HUES6 (cell line): Measurements from ENCODE around the gene NMNAT3.

Experiments
- H3K27ac ChIP-seq: 2 replicates; pipeline ENCODE4 v1.7.0; 2013; ENCODE audit warnings: low read depth, mild to moderate bottlenecking, low read length, inconsistent platforms
- H3K27me3 ChIP-seq: 2 replicates; pipeline ENCODE4 v1.6.1; 2013; ENCODE audit warnings: low read length; ENCODE audit not compliant: control insufficient read depth, insufficient read depth
- H3K36me3 ChIP-seq: 2 replicates; pipeline ENCODE4 v1.6.1; 2013; ENCODE audit warnings: low read length; ENCODE audit not compliant: control insufficient read depth, insufficient read depth
- H3K4me1 ChIP-seq: 2 replicates; pipeline ENCODE4 v1.6.1; 2013; ENCODE audit warnings: low read length; ENCODE audit not compliant: control insufficient read depth, insufficient read depth
- H3K4me3 ChIP-seq: 2 replicates; pipeline ENCODE4 v1.5.1; 2013; ENCODE audit warnings: low read depth, low read length
- H3K9ac ChIP-seq: one replicate; pipeline ENCODE4 v1.6.1; 2013; ENCODE audit warnings: mild to moderate bottlenecking, low read length
- H3K9me3 ChIP-seq: 2 replicates; pipeline ENCODE4 v1.6.1; 2013; ENCODE audit warnings: low read depth, low read length; ENCODE audit not compliant: control insufficient read depth, insufficient read depth

The NMNAT3 gene

GRCh38 chr3:139695007-139695406, 17.2 kb upstream of the NMNAT3 start:
- no peaks in the 10 kb centered on the region for H3K27me3 ChIP-seq
- no peak overlapping the region for H3K9ac ChIP-seq
- H3K4me3 ChIP-seq, result no peak overlapping the region
- no peaks in the 10 kb centered on the region for H3K9me3 ChIP-seq
- peaks cover 5% of the 10 kb centered on the region; the same call in 1 of the 2 replicates for H3K4me1 ChIP-seq
- H3K27ac ChIP-seq, result no peak overlapping the region
- H3K36me3 ChIP-seq, result no peaks in the 10 kb centered on the region

- no peak overlapping the region for H3K9ac ChIP-seq
- H3K4me1 ChIP-seq, result peaks cover 5% of the 10 kb centered on the region; the same call in 1 of the 2 replicates
- H3K27ac ChIP-seq, result no peak overlapping the region
- no peaks in the 10 kb centered on the region for H3K36me3 ChIP-seq
- H3K27me3 ChIP-seq, result no peaks in the 10 kb centered on the region
- H3K4me3 ChIP-seq, result no peak overlapping the region
- no peaks in the 10 kb centered on the region for H3K9me3 ChIP-seq
Observed at GRCh38 chr3:139694542-139694941, 16.8 kb upstream of the NMNAT3 start.

- H3K4me1 ChIP-seq, result peaks cover 10% of the 10 kb centered on the region; the same call in 1 of the 2 replicates
- no peaks in the 10 kb centered on the region for H3K36me3 ChIP-seq
- no peak overlapping the region for H3K27ac ChIP-seq
- no peak overlapping the region for H3K9ac ChIP-seq
- H3K4me3 ChIP-seq, result no peak overlapping the region
- no peaks in the 10 kb centered on the region for H3K9me3 ChIP-seq
- H3K27me3 ChIP-seq, result no peaks in the 10 kb centered on the region
Observed at GRCh38 chr3:139691619-139692018, 13.8 kb upstream of the NMNAT3 start.

- H3K4me1 ChIP-seq, result peaks cover 5% of the 10 kb centered on the region; the same call in 1 of the 2 replicates
Observed at GRCh38 chr3:139689708-139690228, 12.0 kb upstream of the NMNAT3 start.

GRCh38 chr3:139689122-139689521, 11.3 kb upstream of the NMNAT3 start:
- Histone ChIP-seq H3K27ac (no peak overlapping the region), H3K36me3 (no peaks in the 10 kb centered on the region), H3K27me3 (peaks cover 6% of the 10 kb centered on the region; the same call in 1 of the 2 replicates), H3K9ac (no peak overlapping the region), H3K4me1 (peaks cover 5% of the 10 kb centered on the region; the same call in 1 of the 2 replicates), H3K9me3 (0 out of 2 replicates have a peak, but pooled peaks cover under 1% of the 10 kb centered on the region), H3K4me3 (no peak overlapping the region)

More at GRCh38 chr3:139689708-139690228, 12.0 kb upstream of the NMNAT3 start:
- no peak overlapping the region for H3K9ac ChIP-seq
- H3K9me3 ChIP-seq, result no peaks in the 10 kb centered on the region
- peaks cover 6% of the 10 kb centered on the region; the same call in 1 of the 2 replicates for H3K27me3 ChIP-seq
- H3K27ac ChIP-seq, result no peak overlapping the region
- no peak overlapping the region for H3K4me3 ChIP-seq
- H3K36me3 ChIP-seq, result no peaks in the 10 kb centered on the region

GRCh38 chr3:139687431-139687830, 9.7 kb upstream of the NMNAT3 start:
- H3K27me3 ChIP-seq, result peaks cover 6% of the 10 kb centered on the region; the same call in 1 of the 2 replicates
- H3K9me3 ChIP-seq, result 0 out of 2 replicates have a peak, but pooled peaks cover 3% of the 10 kb centered on the region
- no peak overlapping the region for H3K4me3 ChIP-seq
- H3K36me3 ChIP-seq, result no peaks in the 10 kb centered on the region
- no peak overlapping the region for H3K9ac ChIP-seq
- peaks cover 5% of the 10 kb centered on the region; the same call in 1 of the 2 replicates for H3K4me1 ChIP-seq
- H3K27ac ChIP-seq, result no peak overlapping the region

GRCh38 chr3:139686624-139687023, 8.9 kb upstream of the NMNAT3 start:
- no peak overlapping the region for H3K4me3 ChIP-seq
- H3K9ac ChIP-seq, result no peak overlapping the region
- H3K9me3 ChIP-seq, result 0 out of 2 replicates have a peak, but pooled peaks cover 3% of the 10 kb centered on the region
- no peak overlapping the region for H3K27ac ChIP-seq
- H3K4me1 ChIP-seq, result peaks cover 5% of the 10 kb centered on the region; the same call in 1 of the 2 replicates
- H3K36me3 ChIP-seq, result no peaks in the 10 kb centered on the region
- H3K27me3 ChIP-seq, result peaks cover 6% of the 10 kb centered on the region; the same call in 1 of the 2 replicates

- Histone ChIP-seq H3K9ac (no peak overlapping the region), H3K27ac (no peak overlapping the region), H3K27me3 (peaks cover 6% of the 10 kb centered on the region; the same call in 1 of the 2 replicates), H3K4me3 (no peak overlapping the region), H3K4me1 (peaks cover 5% of the 10 kb centered on the region; the same call in 1 of the 2 replicates), H3K36me3 (no peaks in the 10 kb centered on the region), H3K9me3 (0 out of 2 replicates have a peak, but pooled peaks cover 3% of the 10 kb centered on the region)
Observed at GRCh38 chr3:139686206-139686605, 8.4 kb upstream of the NMNAT3 start.

GRCh38 chr3:139679220-139679775, 1.5 kb upstream of the NMNAT3 start:
- 0 out of 2 replicates have a peak, but pooled peaks cover 3% of the 10 kb centered on the region for H3K9me3 ChIP-seq
- H3K27me3 ChIP-seq, result peaks cover 26% of the 10 kb centered on the region
- H3K9ac ChIP-seq, result no peak overlapping the region
- peaks cover 21% of the 10 kb centered on the region for H3K4me1 ChIP-seq
- H3K27ac ChIP-seq, result no peak overlapping the region
- H3K4me3 ChIP-seq, result no peak overlapping the region
- no peaks in the 10 kb centered on the region for H3K36me3 ChIP-seq

GRCh38 chr3:139676632-139677387, 962 bp downstream of the NMNAT3 start:
- Histone ChIP-seq H3K27ac (no peak overlapping the region), H3K36me3 (no peaks in the 10 kb centered on the region), H3K27me3 (peaks cover 46% of the 10 kb centered on the region), H3K9ac (peak overlapping the region; percentile 28), H3K9me3 (no peaks in the 10 kb centered on the region), H3K4me1 (peaks cover 21% of the 10 kb centered on the region), H3K4me3 (peak overlapping the region; percentile 64)

GRCh38 chr3:139676108-139676507, 1.7 kb downstream of the NMNAT3 start:
- Histone ChIP-seq H3K27me3 (peaks cover 46% of the 10 kb centered on the region), H3K9me3 (no peaks in the 10 kb centered on the region), H3K4me1 (peaks cover 21% of the 10 kb centered on the region), H3K36me3 (no peaks in the 10 kb centered on the region), H3K9ac (no peak overlapping the region), H3K4me3 (no peak overlapping the region), H3K27ac (no peak overlapping the region)
